ENCODE data around the gene ARID1B.

DNA sequence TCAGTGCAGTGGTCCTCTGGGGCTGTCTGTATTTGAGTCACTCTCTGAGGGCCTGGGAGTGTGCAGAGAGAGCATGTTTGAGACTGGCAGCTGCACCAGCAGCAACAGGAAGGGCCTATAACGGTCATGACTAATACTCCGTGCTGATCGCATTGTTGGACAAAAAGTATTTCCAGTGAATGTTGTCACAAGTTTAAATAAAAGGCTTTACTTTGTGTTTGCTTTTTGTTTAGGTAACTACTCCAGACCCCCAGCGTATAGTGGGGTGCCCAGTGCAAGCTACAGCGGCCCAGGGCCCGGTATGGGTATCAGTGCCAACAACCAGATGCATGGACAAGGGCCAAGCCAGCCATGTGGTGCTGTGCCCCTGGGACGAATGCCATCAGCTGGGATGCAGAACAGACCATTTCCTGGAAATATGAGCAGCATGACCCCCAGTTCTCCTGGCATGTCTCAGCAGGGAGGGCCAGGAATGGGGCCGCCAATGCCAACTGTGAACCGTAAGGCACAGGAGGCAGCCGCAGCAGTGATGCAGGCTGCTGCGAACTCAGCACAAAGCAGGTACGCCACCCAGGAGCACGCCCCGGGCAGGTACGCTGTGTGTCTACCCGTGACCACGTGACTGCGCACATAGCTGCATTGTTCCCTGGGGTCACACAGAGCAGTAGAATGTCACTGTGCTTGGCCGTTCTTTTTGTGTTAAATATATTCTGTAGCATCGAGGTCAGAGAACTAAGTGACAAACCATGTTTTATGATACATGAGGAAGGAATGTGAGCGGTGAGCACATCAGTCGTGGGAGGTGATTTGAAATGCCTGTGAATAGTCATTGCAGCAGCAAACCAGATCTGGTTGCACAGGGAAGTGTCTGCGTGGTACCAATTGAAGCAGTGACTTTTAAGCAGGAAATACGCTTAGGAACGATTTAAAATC is 371.5 kb downstream of the ARID1B start:
- TF ChIP-seq BCL6 (CRISPR knock-in tag; IDR thresholded peaks at IDR 0.05) (no peak), NR1H2 (CRISPR knock-in tag; IDR thresholded peaks at IDR 0.05; ENCODE audit: borderline replicate concordance, low read depth) (no peak), ZNF816 (CRISPR knock-in tag; IDR thresholded peaks at IDR 0.05; ENCODE audit: borderline replicate concordance) (no peak), ZNF33B (CRISPR knock-in tag; IDR thresholded peaks at IDR 0.05) (no peak), ZNF674 (CRISPR knock-in tag; IDR thresholded peaks at IDR 0.05; ENCODE audit: low read depth) (no peak), POLR2A (IDR thresholded peaks at IDR 0.05; ENCODE audit: insufficient read depth in 1 of 2, low read depth in 2 of 2, low read length in 2 of 2) (no peak)
